K562 (cell line): Measurements from ENCODE around the gene HECW1. TPM values are rescaled to one million over a fixed set of nuclear protein-coding genes. Genes with fewer than 3 reads are reported as not detected.

Experiments used
- ATAC-seq: fragments of 200-7000 bp; cut with Tn5 transposase; 3 replicates; pipeline ENCODE4 v1.9.1; 2020; ENCODE audit warnings: moderate library complexity
- BruUV-seq: library from RNA; stranded (reverse); fragments of 400-500 nt; replicated peaks from 2 replicates; lab custom pipeline; 2021; lab: Mats Ljungman, UMichigan
- CTCF ChIA-PET: fragments of 300-600 bp; formaldehyde crosslinking; extraction: SDS; loops from one replicate; lab custom pipeline; 2021; ENCODE audit warnings: low intra/inter-chr PET ratio; lab: Yijun Ruan, JAX
- POLR2A ChIA-PET: fragments of 300-600, 350-650 bp; sonication (Branson Sonifier 250); formaldehyde crosslinking; extraction: SDS; loops from one replicate; lab custom pipeline; 2021; ENCODE audit warnings: antibody characterized with exemption, inconsistent platforms; lab: Yijun Ruan, JAX
- DNase-seq, 4 experiments: peaks; one replicate each; pipeline versions ENCODE4 v3.0.0 to v3.0.0-alpha.2; 2011 to 2018; ENCODE audit warnings: low spot score in 3 of 4, mixed read lengths in 3 of 4; ENCODE audit errors: extremely low read depth in 1 of 4
- FAIRE-seq: peaks from 2 replicates; lab custom pipeline; 2011; peaks lifted over from hg19 to GRCh38; lab: Jason Lieb, UNC
- H2AFZ ChIP-seq: 2 replicates; pipeline ENCODE4 v1.6.0; 2011; ENCODE audit warnings: low read depth, low read length, control low read depth, inconsistent platforms
- H3K27ac ChIP-seq: fragments of 200-600 bp; 3 replicates; pipeline ENCODE4 v1.8.0; 2011; ENCODE audit warnings: low read depth, mild to moderate bottlenecking, control low read depth, inconsistent platforms, low read length, moderate library complexity, mixed read lengths; ENCODE audit errors: extremely low read depth
- H3K27me3 ChIP-seq, 2 experiments: fragments of 300-600 bp in 1 of 2; 2 replicates in 1 of 2; 3 replicates in 1 of 2; pipeline versions ENCODE4 v1.6.0 to v1.8.0; 2011; ENCODE audit warnings: inconsistent platforms in 2 of 2, low read length in 2 of 2, mild to moderate bottlenecking in 1 of 2, mixed read lengths in 1 of 2, moderate library complexity in 1 of 2; ENCODE audit not compliant: control insufficient read depth in 2 of 2, insufficient read depth in 2 of 2
- H3K36me3 ChIP-seq: fragments of 300-600 bp; 3 replicates; pipeline ENCODE4 v1.8.0; 2011; ENCODE audit warnings: mild to moderate bottlenecking, low read length, inconsistent platforms; ENCODE audit not compliant: control insufficient read depth, insufficient read depth
- H3K4me1 ChIP-seq, 2 experiments: fragments of 200-600 bp in 1 of 2; replicated peaks in 1 of 2; 2 replicates in 1 of 2; 3 replicates in 1 of 2; pipeline versions ENCODE4 v1.5.1 to v1.8.0; 2011; ENCODE audit warnings: inconsistent platforms in 2 of 2, low read length in 2 of 2, mild to moderate bottlenecking in 1 of 2, mixed read lengths in 1 of 2, moderate library complexity in 1 of 2; ENCODE audit not compliant: control insufficient read depth in 2 of 2, insufficient read depth in 2 of 2
- H3K4me2 ChIP-seq: 2 replicates; pipeline ENCODE4 v1.6.1; 2011; ENCODE audit warnings: low read length, control low read depth, inconsistent platforms, mixed read lengths; ENCODE audit not compliant: insufficient read depth
- H3K4me3 ChIP-seq: fragments of 200-600 bp; sonication (generic), shearing (Covaris generic); 2 replicates; pipeline ENCODE4 v1.5.1; 2016; ENCODE audit warnings: control low read depth, inconsistent platforms
- H3K79me2 ChIP-seq: fragments of 200-600 bp; 3 replicates; pipeline ENCODE4 v1.8.0; 2011; ENCODE audit warnings: low read length, inconsistent platforms; ENCODE audit not compliant: control insufficient read depth, insufficient read depth
- H3K9ac ChIP-seq, 2 experiments: 2 replicates each; pipeline versions ENCODE4 v1.6.0 to v1.6.1; 2011; ENCODE audit warnings: low read depth in 2 of 2, low read length in 2 of 2, control low read depth in 1 of 2, inconsistent platforms in 1 of 2, mild to moderate bottlenecking in 1 of 2, mixed read lengths in 1 of 2; ENCODE audit not compliant: insufficient read depth in 1 of 2
- H3K9me1 ChIP-seq: one replicate; pipeline ENCODE4 v1.6.0; 2011; ENCODE audit warnings: inconsistent platforms, mild to moderate bottlenecking, low read length, moderate library complexity; ENCODE audit not compliant: control insufficient read depth, insufficient read depth
- H3K9me3 ChIP-seq: replicated peaks from 2 replicates; pipeline ENCODE4 v1.5.1; 2011; ENCODE audit warnings: low read depth, low read length, inconsistent platforms; ENCODE audit not compliant: control insufficient read depth, insufficient read depth
- H4K20me1 ChIP-seq: replicated peaks from 2 replicates; pipeline ENCODE4 v1.6.1; 2011; ENCODE audit warnings: low read length, inconsistent platforms, mixed read lengths; ENCODE audit not compliant: control insufficient read depth, insufficient read depth
- KAT7 ChIP-seq: sonication (generic); formaldehyde crosslinking; IDR thresholded peaks from 2 replicates; pipeline ENCODE4 v1.8.0; 2022; ENCODE audit warnings: missing genetic modification reagents, mild to moderate bottlenecking, borderline replicate concordance
- TAL1 ChIP-seq: fragments of 450-650 bp; IDR thresholded peaks from 2 replicates; pipeline ENCODE4 v1.6.1; 2016; ENCODE audit warnings: mild to moderate bottlenecking
- WGBS: fragments of 100-300 bp; shearing (Covaris generic); methylation state at CpG from one replicate; pipeline ENCODE4 v1.1.6; 2016; ENCODE audit warnings: low coverage, mixed read lengths; ENCODE audit not compliant: insufficient coverage; ENCODE audit errors: missing lambda C conversion rate; 5-methylcytosine and 5-hydroxymethylcytosine counted together
- in situ Hi-C: fragments of 300-500 bp; cut with MboI; formaldehyde crosslinking; loops from 4 replicates; pipeline ENCODE4 v1.15.0; 2018; ENCODE audit warnings: inconsistent platforms, mixed read lengths
- intact Hi-C: fragments of 100-400 bp; cut with micrococcal nuclease; formaldehyde crosslinking; loops from 2 replicates; pipeline ENCODE4 v1.14.2; 2022
- polyA plus RNA-seq, 8 experiments: library from polyadenylated mRNA; depleted of rRNA in 4 of 8; stranded (reverse) in 5 of 8; unstranded in 3 of 8; fragments of >200 nt; fragmentation: Nextera tagmentation in 2 of 8; fragmentation: Illumina TruSeq in 1 of 8; extraction: Ambion mirVana in 2 of 8; extraction: Trizol in 1 of 8; gene quantifications; 2 replicates each; pipeline versions ENCODE4 v1.2.1 to v1.2.3, GENCODE V29; 2011 to 2014; ENCODE audit warnings: inconsistent platforms in 1 of 8, missing spikeins in 1 of 8
- total RNA-seq, 7 experiments: library from RNA; depleted of rRNA in 6 of 7; stranded (reverse); fragments of >200 nt in 6 of 7; fragmentation: Illumina TruSeq in 2 of 7; extraction: Trizol in 2 of 7; gene quantifications; 2 replicates each; pipeline versions ENCODE4 v1.2.1 to v1.2.3, GENCODE V29; 2011 to 2021; ENCODE audit warnings: low replicate concordance in 1 of 7
- TF ChIP-seq, protein P1 (sequence below): IDR thresholded peaks from 2 replicates; pipeline ENCODE4 v1.6.1; 2014; ENCODE audit warnings: antibody characterized with exemption
- TF ChIP-seq, protein P2 (sequence below), 2 experiments: IDR thresholded peaks; 2 replicates each; pipeline ENCODE4 v1.6.1; 2012; ENCODE audit warnings: improper control_type of control experiment in 2 of 2, low read depth in 2 of 2, low read length in 2 of 2, borderline replicate concordance in 1 of 2
- TF ChIP-seq, protein P3 (sequence below): fragments of 250-450 bp; sonication (Bioruptor Pico); IDR thresholded peaks from 2 replicates; pipeline ENCODE4 v1.5.0; 2020; ENCODE audit warnings: mild to moderate bottlenecking, borderline replicate concordance

HECW1 gene
- total and polyA plus RNA-seq, 9 of the 15 experiments (the other 6 are each of a cell fraction or from before 2014, with no cell fraction given), result 0.07 to 0.31 (median 0.13) TPM; not detected in 4

DNA sequence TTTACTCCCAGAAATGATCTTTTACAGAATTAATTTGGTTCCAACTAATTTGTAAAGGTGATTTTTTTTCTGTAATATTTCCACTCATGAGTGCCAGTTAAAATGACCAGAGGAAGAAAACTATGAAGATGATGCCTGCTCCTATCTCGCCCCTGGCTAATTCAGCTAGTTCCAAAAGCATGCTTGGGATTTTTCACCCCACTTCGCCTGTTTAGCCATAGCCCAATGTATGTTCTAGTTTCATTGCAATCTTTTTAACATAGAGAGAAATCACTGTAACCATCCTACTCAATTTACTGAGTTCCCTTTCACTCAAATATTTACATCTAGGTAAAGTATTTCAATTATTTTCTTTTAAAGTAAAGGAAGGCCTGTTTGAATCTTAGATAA, 447.5 kb downstream of the HECW1 start:
- H3K27ac ChIP-seq, result no peak overlapping the region
- H3K79me2 ChIP-seq, result no peaks in the 10 kb centered on the region
- no peak overlapping the region for H3K9ac ChIP-seq
- H3K4me3 ChIP-seq, result no peak overlapping the region
- no peaks in the 10 kb centered on the region for H3K4me1 ChIP-seq
- ChIA-PET POLR2A (no interaction called here), CTCF (no interaction called here)
- H2AFZ ChIP-seq, result no peak overlapping the region
- intact Hi-C loops (no loop called here), in situ Hi-C loops (no loop called here)
- FAIRE-seq (no peak), ATAC-seq (no peak), DNase-seq (no peak)
- TF ChIP-seq TAL1 (no peak), KAT7 (no peak)
- TF ChIP-seq, protein P1, sequence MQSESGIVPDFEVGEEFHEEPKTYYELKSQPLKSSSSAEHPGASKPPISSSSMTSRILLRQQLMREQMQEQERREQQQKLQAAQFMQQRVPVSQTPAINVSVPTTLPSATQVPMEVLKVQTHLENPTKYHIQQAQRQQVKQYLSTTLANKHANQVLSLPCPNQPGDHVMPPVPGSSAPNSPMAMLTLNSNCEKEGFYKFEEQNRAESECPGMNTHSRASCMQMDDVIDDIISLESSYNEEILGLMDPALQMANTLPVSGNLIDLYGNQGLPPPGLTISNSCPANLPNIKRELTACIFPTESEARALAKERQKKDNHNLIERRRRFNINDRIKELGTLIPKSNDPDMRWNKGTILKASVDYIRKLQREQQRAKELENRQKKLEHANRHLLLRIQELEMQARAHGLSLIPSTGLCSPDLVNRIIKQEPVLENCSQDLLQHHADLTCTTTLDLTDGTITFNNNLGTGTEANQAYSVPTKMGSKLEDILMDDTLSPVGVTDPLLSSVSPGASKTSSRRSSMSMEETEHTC, result no peak
- TF ChIP-seq, protein P2, sequence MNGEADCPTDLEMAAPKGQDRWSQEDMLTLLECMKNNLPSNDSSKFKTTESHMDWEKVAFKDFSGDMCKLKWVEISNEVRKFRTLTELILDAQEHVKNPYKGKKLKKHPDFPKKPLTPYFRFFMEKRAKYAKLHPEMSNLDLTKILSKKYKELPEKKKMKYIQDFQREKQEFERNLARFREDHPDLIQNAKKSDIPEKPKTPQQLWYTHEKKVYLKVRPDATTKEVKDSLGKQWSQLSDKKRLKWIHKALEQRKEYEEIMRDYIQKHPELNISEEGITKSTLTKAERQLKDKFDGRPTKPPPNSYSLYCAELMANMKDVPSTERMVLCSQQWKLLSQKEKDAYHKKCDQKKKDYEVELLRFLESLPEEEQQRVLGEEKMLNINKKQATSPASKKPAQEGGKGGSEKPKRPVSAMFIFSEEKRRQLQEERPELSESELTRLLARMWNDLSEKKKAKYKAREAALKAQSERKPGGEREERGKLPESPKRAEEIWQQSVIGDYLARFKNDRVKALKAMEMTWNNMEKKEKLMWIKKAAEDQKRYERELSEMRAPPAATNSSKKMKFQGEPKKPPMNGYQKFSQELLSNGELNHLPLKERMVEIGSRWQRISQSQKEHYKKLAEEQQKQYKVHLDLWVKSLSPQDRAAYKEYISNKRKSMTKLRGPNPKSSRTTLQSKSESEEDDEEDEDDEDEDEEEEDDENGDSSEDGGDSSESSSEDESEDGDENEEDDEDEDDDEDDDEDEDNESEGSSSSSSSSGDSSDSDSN (IDR thresholded peaks at IDR 0.05; ENCODE audit: borderline replicate concordance in 1 of 2, low read depth in 2 of 2, low read length in 2 of 2), result no peak
- TF ChIP-seq, protein P3, sequence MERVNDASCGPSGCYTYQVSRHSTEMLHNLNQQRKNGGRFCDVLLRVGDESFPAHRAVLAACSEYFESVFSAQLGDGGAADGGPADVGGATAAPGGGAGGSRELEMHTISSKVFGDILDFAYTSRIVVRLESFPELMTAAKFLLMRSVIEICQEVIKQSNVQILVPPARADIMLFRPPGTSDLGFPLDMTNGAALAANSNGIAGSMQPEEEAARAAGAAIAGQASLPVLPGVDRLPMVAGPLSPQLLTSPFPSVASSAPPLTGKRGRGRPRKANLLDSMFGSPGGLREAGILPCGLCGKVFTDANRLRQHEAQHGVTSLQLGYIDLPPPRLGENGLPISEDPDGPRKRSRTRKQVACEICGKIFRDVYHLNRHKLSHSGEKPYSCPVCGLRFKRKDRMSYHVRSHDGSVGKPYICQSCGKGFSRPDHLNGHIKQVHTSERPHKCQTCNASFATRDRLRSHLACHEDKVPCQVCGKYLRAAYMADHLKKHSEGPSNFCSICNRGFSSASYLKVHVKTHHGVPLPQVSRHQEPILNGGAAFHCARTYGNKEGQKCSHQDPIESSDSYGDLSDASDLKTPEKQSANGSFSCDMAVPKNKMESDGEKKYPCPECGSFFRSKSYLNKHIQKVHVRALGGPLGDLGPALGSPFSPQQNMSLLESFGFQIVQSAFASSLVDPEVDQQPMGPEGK (CRISPR knock-in tag), result no peak
- 11% methylated on average over 2 of the region's 2 CpGs for WGBS
- no peaks in the 10 kb centered on the region for H4K20me1 ChIP-seq
- BruUV-seq, result no TSS peak
- peaks cover 39 to 48% of the 10 kb centered on the region in 2 experiments for H3K27me3 ChIP-seq
- no peak overlapping the region for H3K4me2 ChIP-seq
- no peaks in the 10 kb centered on the region for H3K9me3 ChIP-seq
- no peaks in the 10 kb centered on the region for H3K36me3 ChIP-seq
- no peaks in the 10 kb centered on the region for H3K9me1 ChIP-seq
